ENCODE measurements around the gene BCKDK. TPM values are rescaled to one million over a fixed set of nuclear protein-coding genes. Genes with fewer than 3 reads are reported as not detected.

The BCKDK gene
- total RNA-seq, 1 experiment from 2014 or later = 58.3 TPM

DNA sequence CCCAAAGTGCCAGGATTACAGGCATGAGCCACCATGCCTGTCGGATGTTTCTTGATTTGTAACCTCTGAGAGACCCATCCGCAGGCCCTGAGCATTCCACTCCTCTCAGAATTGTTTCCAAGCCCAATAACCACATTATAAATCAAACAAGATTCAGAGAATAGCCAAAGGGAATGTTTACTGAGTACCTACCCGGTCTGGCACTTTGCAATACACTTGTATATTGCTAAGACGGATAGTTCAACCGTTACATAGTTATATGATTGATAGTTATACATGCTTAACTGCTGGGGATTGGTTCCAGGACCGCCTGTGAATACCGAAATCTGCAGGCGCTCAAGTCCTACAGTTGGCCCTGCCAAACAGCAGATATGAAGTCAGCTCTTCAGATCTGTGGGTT, 6.3 kb downstream of the BCKDK start:
- TF ChIP-seq ZNF219 (CRISPR knock-in tag; IDR thresholded peaks at IDR 0.05; ENCODE audit: borderline replicate concordance) (no peak), PRDM15 (CRISPR knock-in tag; IDR thresholded peaks at IDR 0.05) (no peak), E2F1 (CRISPR knock-in tag; IDR thresholded peaks at IDR 0.05) (no peak), NR2C2 (CRISPR knock-in tag; IDR thresholded peaks at IDR 0.05) (no peak), ATF2 (CRISPR knock-in tag; IDR thresholded peaks at IDR 0.05; ENCODE audit: borderline replicate concordance, low read depth) (no peak), ESRRA (CRISPR knock-in tag; IDR thresholded peaks at IDR 0.05; ENCODE audit: borderline replicate concordance) (no peak), NR1H2 (CRISPR knock-in tag; IDR thresholded peaks at IDR 0.05) (no peak), SMAD4 (CRISPR knock-in tag; IDR thresholded peaks at IDR 0.05) (no peak), SOX15 (CRISPR knock-in tag; IDR thresholded peaks at IDR 0.05) (no peak)
- Mint-ChIP-seq H3K4me1 (peaks cover 11% of the 10 kb centered on the region), H3K36me3 (peaks cover 36% of the 10 kb centered on the region), H3K27me3 (ENCODE audit: low read depth) (no peaks in the 10 kb centered on the region), H3K4me3 (no peak overlapping the region; the same call in 1 of the 2 replicates), H3K27ac (no peak overlapping the region), H3K9me3 (no peaks in the 10 kb centered on the region)
- CTCF ChIA-PET = no interaction called here
- DNase-seq (ENCODE audit: low spot score) (no peak), ATAC-seq (no peak)
- POLR2A ChIA-PET = no interaction called here

- Mint-ChIP-seq H3K27ac (peak within 1 kb of the TSS; percentile 80), H3K36me3 (peaks cover 33% of the 10 kb centered on the region), H3K27me3 (ENCODE audit: low read depth) (no peaks in the 10 kb centered on the region), H3K4me3 (peak within 1 kb of the TSS; percentile 83), H3K4me1 (peaks cover 16% of the 10 kb centered on the region), H3K9me3 (no peaks in the 10 kb centered on the region)
- CTCF ChIA-PET = interaction anchor here (0.6 to 2.9 kb wide), 28 partner anchors 9 to 338 kb away, joined by 3 to 58 read pairs (median 4); partner anchors contain the start of genes FUS, HSD3B7, PRSS8 and PYCARD
- POLR2A ChIA-PET = interaction anchor here (0.6 to 2.1 kb wide), 22 partner anchors 8 to 342 kb away, joined by 3 to 37 read pairs (median 4); partner anchors contain the start of genes FUS, PRSS8, PYCARD and TRIM72
- DNase-seq (ENCODE audit: low spot score) (peak; percentile 96), ATAC-seq (peak; percentile 93)
- TF ChIP-seq HMGA2 (CRISPR knock-in tag; IDR thresholded peaks at IDR 0.05) (peak; percentile 40; the same call in 1 of the 2 replicates), ATF2 (CRISPR knock-in tag; IDR thresholded peaks at IDR 0.05; ENCODE audit: borderline replicate concordance, low read depth) (no peak), CREB1 (CRISPR knock-in tag; IDR thresholded peaks at IDR 0.05) (no peak), EMX1 (CRISPR knock-in tag; IDR thresholded peaks at IDR 0.05) (no peak), NR2C2 (CRISPR knock-in tag; IDR thresholded peaks at IDR 0.05) (peak; percentile 98), FOXK1 (CRISPR knock-in tag; IDR thresholded peaks at IDR 0.05) (peak; percentile 91), E2F4 (CRISPR knock-in tag; IDR thresholded peaks at IDR 0.05; ENCODE audit: borderline replicate concordance, low read depth) (no peak), ZNF263 (CRISPR knock-in tag; IDR thresholded peaks at IDR 0.05; ENCODE audit: low read depth) (no peak)
- TF ChIP-seq, protein P1, sequence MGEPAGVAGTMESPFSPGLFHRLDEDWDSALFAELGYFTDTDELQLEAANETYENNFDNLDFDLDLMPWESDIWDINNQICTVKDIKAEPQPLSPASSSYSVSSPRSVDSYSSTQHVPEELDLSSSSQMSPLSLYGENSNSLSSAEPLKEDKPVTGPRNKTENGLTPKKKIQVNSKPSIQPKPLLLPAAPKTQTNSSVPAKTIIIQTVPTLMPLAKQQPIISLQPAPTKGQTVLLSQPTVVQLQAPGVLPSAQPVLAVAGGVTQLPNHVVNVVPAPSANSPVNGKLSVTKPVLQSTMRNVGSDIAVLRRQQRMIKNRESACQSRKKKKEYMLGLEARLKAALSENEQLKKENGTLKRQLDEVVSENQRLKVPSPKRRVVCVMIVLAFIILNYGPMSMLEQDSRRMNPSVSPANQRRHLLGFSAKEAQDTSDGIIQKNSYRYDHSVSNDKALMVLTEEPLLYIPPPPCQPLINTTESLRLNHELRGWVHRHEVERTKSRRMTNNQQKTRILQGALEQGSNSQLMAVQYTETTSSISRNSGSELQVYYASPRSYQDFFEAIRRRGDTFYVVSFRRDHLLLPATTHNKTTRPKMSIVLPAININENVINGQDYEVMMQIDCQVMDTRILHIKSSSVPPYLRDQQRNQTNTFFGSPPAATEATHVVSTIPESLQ (CRISPR knock-in tag; IDR thresholded peaks at IDR 0.05) = no peak
- TF ChIP-seq, protein P2, sequence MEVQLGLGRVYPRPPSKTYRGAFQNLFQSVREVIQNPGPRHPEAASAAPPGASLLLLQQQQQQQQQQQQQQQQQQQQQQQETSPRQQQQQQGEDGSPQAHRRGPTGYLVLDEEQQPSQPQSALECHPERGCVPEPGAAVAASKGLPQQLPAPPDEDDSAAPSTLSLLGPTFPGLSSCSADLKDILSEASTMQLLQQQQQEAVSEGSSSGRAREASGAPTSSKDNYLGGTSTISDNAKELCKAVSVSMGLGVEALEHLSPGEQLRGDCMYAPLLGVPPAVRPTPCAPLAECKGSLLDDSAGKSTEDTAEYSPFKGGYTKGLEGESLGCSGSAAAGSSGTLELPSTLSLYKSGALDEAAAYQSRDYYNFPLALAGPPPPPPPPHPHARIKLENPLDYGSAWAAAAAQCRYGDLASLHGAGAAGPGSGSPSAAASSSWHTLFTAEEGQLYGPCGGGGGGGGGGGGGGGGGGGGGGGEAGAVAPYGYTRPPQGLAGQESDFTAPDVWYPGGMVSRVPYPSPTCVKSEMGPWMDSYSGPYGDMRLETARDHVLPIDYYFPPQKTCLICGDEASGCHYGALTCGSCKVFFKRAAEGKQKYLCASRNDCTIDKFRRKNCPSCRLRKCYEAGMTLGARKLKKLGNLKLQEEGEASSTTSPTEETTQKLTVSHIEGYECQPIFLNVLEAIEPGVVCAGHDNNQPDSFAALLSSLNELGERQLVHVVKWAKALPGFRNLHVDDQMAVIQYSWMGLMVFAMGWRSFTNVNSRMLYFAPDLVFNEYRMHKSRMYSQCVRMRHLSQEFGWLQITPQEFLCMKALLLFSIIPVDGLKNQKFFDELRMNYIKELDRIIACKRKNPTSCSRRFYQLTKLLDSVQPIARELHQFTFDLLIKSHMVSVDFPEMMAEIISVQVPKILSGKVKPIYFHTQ (CRISPR knock-in tag; IDR thresholded peaks at IDR 0.05) = no peak
- TF ChIP-seq, protein P3, sequence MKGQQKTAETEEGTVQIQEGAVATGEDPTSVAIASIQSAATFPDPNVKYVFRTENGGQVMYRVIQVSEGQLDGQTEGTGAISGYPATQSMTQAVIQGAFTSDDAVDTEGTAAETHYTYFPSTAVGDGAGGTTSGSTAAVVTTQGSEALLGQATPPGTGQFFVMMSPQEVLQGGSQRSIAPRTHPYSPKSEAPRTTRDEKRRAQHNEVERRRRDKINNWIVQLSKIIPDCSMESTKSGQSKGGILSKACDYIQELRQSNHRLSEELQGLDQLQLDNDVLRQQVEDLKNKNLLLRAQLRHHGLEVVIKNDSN (CRISPR knock-in tag; IDR thresholded peaks at IDR 0.05) = peak; percentile 23; the same call in 1 of the 2 replicates
Observed at GRCh38 chr16:31117384-31118222, 9.4 kb downstream of the BCKDK start, which contains the start of gene KAT8. TSS of gene KAT8 (plus strand) at chr16:31117664. CDS start at chr16:31117682, 18 bp downstream.

All from WTC11 (cell line).